Neural progenitor cell (in vitro differentiated cells): ENCODE measurements around the gene LPCAT2. TPM values are rescaled to one million over a fixed set of nuclear protein-coding genes. Genes with fewer than 3 reads are reported as not detected.
A peak's percentile ranks its signal among the peaks of the same experiment; 100 is the strongest.

ENCODE experiments used
- DNase-seq: peaks from one replicate; pipeline ENCODE4 v3.0.0-alpha.2; 2016; ENCODE audit warnings: low spot score
- H2AFZ ChIP-seq: fragments of 200-600 bp; sonication (generic); replicated peaks from 2 replicates; pipeline ENCODE4 v1.6.1; 2016; ENCODE audit warnings: antibody characterized with exemption
- H3F3A ChIP-seq: fragments of 200-600 bp; sonication (generic); 2 replicates; pipeline ENCODE4 v1.6.1; 2016; ENCODE audit warnings: antibody characterized with exemption, low read depth
- H3K27ac ChIP-seq: fragments of 200-600 bp; sonication (generic); 2 replicates; pipeline ENCODE4 v1.5.1; 2016; ENCODE audit warnings: mild to moderate bottlenecking
- H3K27me3 ChIP-seq: fragments of 200-600 bp; sonication (generic); 2 replicates; pipeline ENCODE4 v1.6.1; 2016; ENCODE audit warnings: mild to moderate bottlenecking, moderate library complexity
- H3K36me3 ChIP-seq: fragments of 200-600 bp; sonication (generic); 2 replicates; pipeline ENCODE4 v1.5.1; 2016
- H3K4me1 ChIP-seq: fragments of 200-600 bp; sonication (generic); 2 replicates; pipeline ENCODE4 v1.6.1; 2016; ENCODE audit warnings: mixed run types
- H3K4me2 ChIP-seq: fragments of 200-600 bp; sonication (generic); 2 replicates; pipeline ENCODE4 v1.6.1; 2016
- H3K4me3 ChIP-seq: fragments of 200-600 bp; sonication (generic); 2 replicates; pipeline ENCODE4 v1.5.1; 2016
- H3K79me2 ChIP-seq: fragments of 200-600 bp; sonication (generic); 2 replicates; pipeline ENCODE4 v1.6.1; 2016; ENCODE audit warnings: low read depth
- H3K9ac ChIP-seq: fragments of 200-600 bp; sonication (generic); 2 replicates; pipeline ENCODE4 v1.6.1; 2016
- H3K9me3 ChIP-seq: fragments of 200-600 bp; sonication (generic); 2 replicates; pipeline ENCODE4 v1.5.1; 2016; ENCODE audit warnings: low read depth
- H4K20me1 ChIP-seq: fragments of 200-600 bp; sonication (generic); 2 replicates; pipeline ENCODE4 v1.6.1; 2016; ENCODE audit warnings: low read depth
- H3K27ac Mint-ChIP-seq: 3 replicates; pipeline ENCODE4 v1.8.0; 2021; ENCODE audit warnings: mixed read lengths
- H3K27me3 Mint-ChIP-seq: 2 replicates; pipeline ENCODE4 v1.8.0; 2022; ENCODE audit warnings: low read depth, mild to moderate bottlenecking, inconsistent platforms, moderate library complexity, mixed read lengths; ENCODE audit not compliant: insufficient read depth
- H3K36me3 Mint-ChIP-seq: 3 replicates; pipeline ENCODE4 v1.8.0; 2021; ENCODE audit warnings: mixed read lengths
- H3K4me1 Mint-ChIP-seq: 3 replicates; pipeline ENCODE4 v1.8.0; 2021; ENCODE audit warnings: mixed read lengths
- H3K4me3 Mint-ChIP-seq: 3 replicates; pipeline ENCODE4 v1.8.0; 2021; ENCODE audit warnings: mild to moderate bottlenecking, moderate library complexity, mixed read lengths
- H3K9me3 Mint-ChIP-seq: 3 replicates; pipeline ENCODE4 v1.8.0; 2020; ENCODE audit warnings: mixed read lengths
- CTCF ChIP-seq: fragments of 200-600 bp; sonication (generic); IDR thresholded peaks from 2 replicates; pipeline ENCODE4 v1.5.1; 2017; ENCODE audit warnings: antibody characterized with exemption, mild to moderate bottlenecking
- EZH2 ChIP-seq: fragments of 200-600 bp; sonication (generic); IDR thresholded peaks from 2 replicates; pipeline ENCODE4 v1.6.1; 2017; ENCODE audit warnings: antibody characterized with exemption, mild to moderate bottlenecking, moderate library complexity
- EZH2phosphoT487 ChIP-seq: fragments of 200-600 bp; sonication (generic); IDR thresholded peaks from 2 replicates; pipeline ENCODE4 v1.6.1; 2017; ENCODE audit warnings: antibody characterized with exemption
- total RNA-seq: library from RNA; depleted of rRNA; stranded (reverse); fragments of >200 nt; gene quantifications from 2 replicates; pipeline ENCODE4 v1.2.3, GENCODE V29; 2015; ENCODE audit warnings: low replicate concordance

LPCAT2 gene
- total RNA-seq, 1 donor from 2014 or later: 14.2 TPM

- H3K4me1 ChIP-seq: peaks cover 10% of the 10 kb centered on the region
- H3K9ac ChIP-seq: no peak overlapping the region
- Mint-ChIP-seq H3K27me3 (no peaks in the 10 kb centered on the region), H3K27ac (no peak overlapping the region), H3K9me3 (peaks cover 1% of the 10 kb centered on the region), H3K4me1 (peaks cover 38% of the 10 kb centered on the region), H3K4me3 (no peak overlapping the region), H3K36me3 (peaks cover 8% of the 10 kb centered on the region)
- no peak overlapping the region for H3K4me3 ChIP-seq
- peaks cover 6% of the 10 kb centered on the region for H3F3A ChIP-seq
- H3K79me2 ChIP-seq: no peaks in the 10 kb centered on the region
- no peak overlapping the region for H3K27ac ChIP-seq
- no peaks in the 10 kb centered on the region for H4K20me1 ChIP-seq
- no peak for TF ChIP-seq EZH2phosphoT487
- no peak for TF ChIP-seq EZH2
- no peak for TF ChIP-seq CTCF
- no peak overlapping the region for H2AFZ ChIP-seq
- no peak overlapping the region for H3K4me2 ChIP-seq
- no peak for DNase-seq
- no peaks in the 10 kb centered on the region for H3K36me3 ChIP-seq
- no peaks in the 10 kb centered on the region for H3K9me3 ChIP-seq
- H3K27me3 ChIP-seq: peaks cover 16% of the 10 kb centered on the region
These were observed 2.2 kb upstream of the LPCAT2 start for GRCh38 chr16:55506708-55507107.

- H3K4me2 ChIP-seq: peak overlapping the region; percentile 78
- H3F3A ChIP-seq: no peaks in the 10 kb centered on the region
- no peaks in the 10 kb centered on the region for H3K4me1 ChIP-seq
- H3K79me2 ChIP-seq: no peaks in the 10 kb centered on the region
- Mint-ChIP-seq H3K4me3 (peak overlapping the region; percentile 82), H3K36me3 (peaks cover 22% of the 10 kb centered on the region), H3K4me1 (peaks cover 21% of the 10 kb centered on the region), H3K9me3 (peaks cover 17% of the 10 kb centered on the region), H3K27ac (no peak overlapping the region), H3K27me3 (no peaks in the 10 kb centered on the region)
- no peak overlapping the region for H3K4me3 ChIP-seq
- no peak for DNase-seq
- H2AFZ ChIP-seq: no peak overlapping the region
- H4K20me1 ChIP-seq: no peaks in the 10 kb centered on the region
- no peaks in the 10 kb centered on the region for H3K36me3 ChIP-seq
- peaks cover 10% of the 10 kb centered on the region for H3K9me3 ChIP-seq
- H3K27ac ChIP-seq: no peak overlapping the region
- H3K9ac ChIP-seq: no peak overlapping the region
- TF ChIP-seq EZH2phosphoT487 (no peak), EZH2 (no peak), CTCF (no peak)
- H3K27me3 ChIP-seq: peaks cover 16% of the 10 kb centered on the region
These were observed 476 bp upstream of the LPCAT2 start for GRCh38 chr16:55508271-55508921.

- Mint-ChIP-seq H3K36me3 (peaks cover 25% of the 10 kb centered on the region), H3K4me1 (peaks cover 18% of the 10 kb centered on the region), H3K27me3 (no peaks in the 10 kb centered on the region), H3K9me3 (peaks cover 26% of the 10 kb centered on the region), H3K27ac (no peak overlapping the region), H3K4me3 (peak overlapping the region; percentile 82)
- Histone ChIP-seq H4K20me1 (no peaks in the 10 kb centered on the region), H3K9me3 (peaks cover 13% of the 10 kb centered on the region), H3K4me3 (no peak overlapping the region), H3F3A (no peaks in the 10 kb centered on the region), H3K9ac (no peak overlapping the region), H3K27me3 (peaks cover 16% of the 10 kb centered on the region), H2AFZ (no peak overlapping the region), H3K36me3 (no peaks in the 10 kb centered on the region), H3K79me2 (no peaks in the 10 kb centered on the region), H3K4me1 (no peaks in the 10 kb centered on the region), H3K4me2 (peak overlapping the region; percentile 78), H3K27ac (no peak overlapping the region)
- DNase-seq: no peak
- TF ChIP-seq EZH2 (no peak), EZH2phosphoT487 (no peak), CTCF (no peak)
These were observed 1.4 kb downstream of the LPCAT2 start for GRCh38 chr16:55510185-55510805.
